Measurements from ENCODE around the gene RHD. TPM values are rescaled to one million over a fixed set of nuclear protein-coding genes. Genes with fewer than 3 reads are reported as not detected.

Gene RHD
- total RNA-seq, 2 donors from 2014 or later = not detected

- Histone ChIP-seq H3K36me3 (peaks cover 0 to 12% of the 10 kb centered on the region in 2 donors), H3K4me1 (replicated peaks) (peaks cover 3% of the 10 kb centered on the region), H3K27ac (peak overlapping the region; percentile 98 to 100), H3K9me3 (no peaks in the 10 kb centered on the region), H3K4me3 (peak overlapping the region; percentile 82 to 92), H3K27me3 (replicated peaks; ENCODE audit: insufficient read depth) (no peaks in the 10 kb centered on the region)
- WGBS = 24% methylated on average over 29 of the region's 30 CpGs
- no peak for DNase-seq (ENCODE audit: low spot score)
- intact Hi-C loops (cut with DNase I) = loop anchor here (10.0 kb wide), 1 partner anchor 99 kb away; no protein-coding TSS in a partner anchor
- TF ChIP-seq POLR2AphosphoS5 (IDR thresholded peaks at IDR 0.05) (no peak), POLR2A (IDR thresholded peaks at IDR 0.05) (no peak), CTCF (IDR thresholded peaks at IDR 0.05) (no peak)
Measured at GRCh38 chr1:25245809-25246599, 26.3 kb upstream of the RHD start.

- no peak for DNase-seq (ENCODE audit: low spot score)
- Histone ChIP-seq H3K36me3 (peaks cover 0 to 12% of the 10 kb centered on the region in 2 donors), H3K27me3 (replicated peaks; ENCODE audit: insufficient read depth) (no peaks in the 10 kb centered on the region), H3K4me1 (replicated peaks) (peaks cover 3% of the 10 kb centered on the region), H3K4me3 (peak overlapping the region; percentile 82 to 92), H3K9me3 (no peaks in the 10 kb centered on the region), H3K27ac (peak overlapping the region; percentile 98 to 100)
- WGBS = under 1% methylated on average over 37 of the region's 53 CpGs
- intact Hi-C loops (cut with DNase I) = loop anchor here (10.0 kb wide), 1 partner anchor 98 kb away; no protein-coding TSS in a partner anchor
- no peak for TF ChIP-seq POLR2A (IDR thresholded peaks at IDR 0.05)
- no peak for TF ChIP-seq CTCF (IDR thresholded peaks at IDR 0.05)
- TF ChIP-seq POLR2AphosphoS5 (IDR thresholded peaks at IDR 0.05) = no peak
Measured at GRCh38 chr1:25246600-25247023, 25.7 kb upstream of the RHD start.

- under 1% methylated on average over 76 of the region's 79 CpGs for WGBS
- TF ChIP-seq CTCF (IDR thresholded peaks at IDR 0.05) = peak in 2 of 4 experiments; percentile 53 to 63
- TF ChIP-seq POLR2A (IDR thresholded peaks at IDR 0.05) = peak; percentile 98
- peak; percentile 99 for TF ChIP-seq POLR2AphosphoS5 (IDR thresholded peaks at IDR 0.05)
- H3K27me3 ChIP-seq (replicated peaks; ENCODE audit: insufficient read depth) = no peaks in the 10 kb centered on the region
- H3K36me3 ChIP-seq = peaks cover 0 to 9% of the 10 kb centered on the region in 2 donors
- peak; percentile 98 for DNase-seq (ENCODE audit: low spot score)
- no peaks in the 10 kb centered on the region for H3K9me3 ChIP-seq
- peaks cover 3% of the 10 kb centered on the region for H3K4me1 ChIP-seq (replicated peaks)
- peak within 1 kb of the TSS; percentile 82 to 92 for H3K4me3 ChIP-seq
- peak within 1 kb of the TSS; percentile 98 to 100 for H3K27ac ChIP-seq
- intact Hi-C loops (cut with DNase I) = loop anchor here (10.0 kb wide), 1 partner anchor 98 kb away; no protein-coding TSS in a partner anchor
Measured at GRCh38 chr1:25247024-25247828, 25.1 kb upstream of the RHD start, which contains the start of gene RSRP1. Gene RSRP1, minus strand, starts transcription at chr1:25247454. Its CDS starts 491 bp downstream, at chr1:25246963.

GRCh38 chr1:25247829-25248754, 24.2 kb upstream of the RHD start:
- Histone ChIP-seq H3K4me3 (peak overlapping the region; percentile 82 to 92), H3K27ac (peak overlapping the region; percentile 98 to 100), H3K36me3 (peaks cover 0 to 5% of the 10 kb centered on the region in 2 donors), H3K27me3 (replicated peaks; ENCODE audit: insufficient read depth) (no peaks in the 10 kb centered on the region), H3K9me3 (no peaks in the 10 kb centered on the region), H3K4me1 (replicated peaks) (peaks cover 5% of the 10 kb centered on the region)
- intact Hi-C loops (cut with DNase I) = loop anchor here (10.0 kb wide), 1 partner anchor 97 kb away; no protein-coding TSS in a partner anchor
- no peak for DNase-seq (ENCODE audit: low spot score)
- no peak for TF ChIP-seq CTCF (IDR thresholded peaks at IDR 0.05)
- TF ChIP-seq POLR2AphosphoS5 (IDR thresholded peaks at IDR 0.05) = no peak
- TF ChIP-seq POLR2A (IDR thresholded peaks at IDR 0.05) = no peak
- WGBS = 20% methylated on average over 30 of the region's 30 CpGs
